Neural cell (in vitro differentiated cells): ENCODE data around the gene GBX2.

Experiments used
- CTCF ChIP-seq: fragments of 450-650 bp; IDR thresholded peaks from 2 replicates; pipeline ENCODE4 v1.5.1; 2014; ENCODE audit warnings: antibody characterized with exemption, mild to moderate bottlenecking, moderate library complexity; ENCODE audit not compliant: poor library complexity, severe bottlenecking
- EZH2 ChIP-seq: fragments of 200-600, 300-800 bp; shearing (Covaris generic), sonication (generic); IDR thresholded peaks from 2 replicates; pipeline ENCODE4 v1.6.1; 2014; ENCODE audit warnings: antibody characterized with exemption, low read length, borderline replicate concordance, mild to moderate bottlenecking; ENCODE audit not compliant: insufficient read depth, poor library complexity, severe bottlenecking
- REST ChIP-seq: IDR thresholded peaks from 2 replicates; pipeline ENCODE4 v1.6.1; 2012; ENCODE audit warnings: borderline replicate concordance
- TAF1 ChIP-seq: IDR thresholded peaks from 2 replicates; pipeline ENCODE4 v1.6.1; 2012; ENCODE audit warnings: low read depth

GRCh38 chr2:236173729-236174607 is 5.8 kb upstream of the GBX2 start:
- TF ChIP-seq CTCF = no peak
- TF ChIP-seq REST = no peak
- TF ChIP-seq TAF1 = no peak
- TF ChIP-seq EZH2 = no peak
